Tibial artery (tissue), 4 donors: Measurements from ENCODE around the gene ADAMTS17.

ENCODE experiments used
- DNase-seq, 2 donors: peaks; one replicate each; pipeline ENCODE4 v3.0.0-alpha.2; 2019
- H3K27ac ChIP-seq, 2 donors: fragments of 200-600 bp; sonication (generic) in 1 of 2; 1 replicate in 1 of 2; 2 replicates in 1 of 2; pipeline ENCODE4 v1.5.1; 2018 to 2019; ENCODE audit warnings: mild to moderate bottlenecking in 1 of 2
- H3K27me3 ChIP-seq, 2 donors: fragments of 200-600 bp; sonication (generic) in 1 of 2; one replicate each; pipeline versions ENCODE4 v1.5.1 to v1.6.0; 2016 to 2019
- H3K36me3 ChIP-seq, 3 donors: fragments of 200-600 bp; sonication (generic) in 2 of 3; one replicate each; pipeline ENCODE4 v1.5.1; 2016 to 2019; ENCODE audit warnings: mild to moderate bottlenecking in 2 of 3
- H3K4me1 ChIP-seq, 4 donors: fragments of 200-600 bp; sonication (generic) in 2 of 4; 1 replicate in 3 of 4; 2 replicates in 1 of 4; pipeline ENCODE4 v1.5.1; 2016 to 2019
- H3K4me3 ChIP-seq, 2 donors: fragments of 200-600 bp; sonication (generic) in 1 of 2; 1 replicate in 1 of 2; 2 replicates in 1 of 2; pipeline ENCODE4 v1.5.1; 2018 to 2019; ENCODE audit warnings: mild to moderate bottlenecking in 2 of 2
- H3K9me3 ChIP-seq, 3 donors: fragments of 200-600 bp; sonication (generic) in 1 of 3; one replicate each; pipeline ENCODE4 v1.5.1; 2016 to 2019
- intact Hi-C: fragments of 100-400 bp; cut with DNase I; formaldehyde crosslinking; loops from one replicate; pipeline ENCODE4 v1.15.0; 2023; ENCODE audit warnings: low total_unique reads
- TF ChIP-seq, protein P1 (sequence below), 2 experiments: fragments of 200-600 bp in 1 of 2; fragments of 450-650 bp in 1 of 2; IDR thresholded peaks; one replicate each; pipeline ENCODE4 v1.5.1; 2017 to 2019; ENCODE audit warnings: antibody characterized with exemption in 2 of 2, mild to moderate bottlenecking in 1 of 2, moderate library complexity in 1 of 2

The ADAMTS17 gene

DNA sequence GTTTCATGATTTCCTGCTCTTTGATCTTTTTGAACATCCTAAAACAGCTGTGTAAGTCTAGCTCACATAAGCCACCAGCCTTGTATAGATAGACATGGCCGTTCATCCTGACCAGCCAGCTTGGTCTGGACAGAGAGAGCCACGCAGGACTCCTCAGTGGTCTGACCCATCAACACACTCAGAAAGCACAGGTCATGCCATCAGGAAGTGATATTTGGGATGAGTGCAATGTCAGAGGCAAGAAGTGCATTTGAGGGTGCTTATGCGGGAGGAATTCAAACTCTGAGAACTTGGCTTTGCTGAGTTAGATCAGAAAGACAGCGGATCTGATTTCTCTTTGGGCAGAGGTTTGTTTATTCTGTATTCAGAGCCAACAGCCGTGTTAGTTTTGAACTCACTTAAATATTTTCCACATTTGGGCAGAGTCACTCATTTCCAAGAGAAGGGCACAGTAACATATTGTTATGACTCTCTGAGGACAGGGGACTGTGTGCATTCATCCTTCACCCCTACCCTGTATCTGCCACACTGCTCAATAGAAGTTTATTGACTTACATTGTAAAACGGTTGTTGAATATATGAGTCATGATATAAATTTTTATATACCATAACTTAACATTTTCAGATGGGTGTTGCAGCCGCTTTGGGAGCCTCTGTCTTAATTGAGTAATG, 383.2 kb downstream of the ADAMTS17 start:
- H3K4me3 ChIP-seq = no peak overlapping the region
- H3K36me3 ChIP-seq = no peaks in the 10 kb centered on the region
- no peak overlapping the region for H3K27ac ChIP-seq
- no peak for DNase-seq
- no peaks in the 10 kb centered on the region for H3K27me3 ChIP-seq
- intact Hi-C loops = no loop called here
- TF ChIP-seq, protein P1, sequence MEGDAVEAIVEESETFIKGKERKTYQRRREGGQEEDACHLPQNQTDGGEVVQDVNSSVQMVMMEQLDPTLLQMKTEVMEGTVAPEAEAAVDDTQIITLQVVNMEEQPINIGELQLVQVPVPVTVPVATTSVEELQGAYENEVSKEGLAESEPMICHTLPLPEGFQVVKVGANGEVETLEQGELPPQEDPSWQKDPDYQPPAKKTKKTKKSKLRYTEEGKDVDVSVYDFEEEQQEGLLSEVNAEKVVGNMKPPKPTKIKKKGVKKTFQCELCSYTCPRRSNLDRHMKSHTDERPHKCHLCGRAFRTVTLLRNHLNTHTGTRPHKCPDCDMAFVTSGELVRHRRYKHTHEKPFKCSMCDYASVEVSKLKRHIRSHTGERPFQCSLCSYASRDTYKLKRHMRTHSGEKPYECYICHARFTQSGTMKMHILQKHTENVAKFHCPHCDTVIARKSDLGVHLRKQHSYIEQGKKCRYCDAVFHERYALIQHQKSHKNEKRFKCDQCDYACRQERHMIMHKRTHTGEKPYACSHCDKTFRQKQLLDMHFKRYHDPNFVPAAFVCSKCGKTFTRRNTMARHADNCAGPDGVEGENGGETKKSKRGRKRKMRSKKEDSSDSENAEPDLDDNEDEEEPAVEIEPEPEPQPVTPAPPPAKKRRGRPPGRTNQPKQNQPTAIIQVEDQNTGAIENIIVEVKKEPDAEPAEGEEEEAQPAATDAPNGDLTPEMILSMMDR (IDR thresholded peaks at IDR 0.05) = no peak
- H3K9me3 ChIP-seq = no peaks in the 10 kb centered on the region
- H3K4me1 ChIP-seq = peaks cover 0 to 6% (median 5%) of the 10 kb centered on the region in 4 donors

DNA sequence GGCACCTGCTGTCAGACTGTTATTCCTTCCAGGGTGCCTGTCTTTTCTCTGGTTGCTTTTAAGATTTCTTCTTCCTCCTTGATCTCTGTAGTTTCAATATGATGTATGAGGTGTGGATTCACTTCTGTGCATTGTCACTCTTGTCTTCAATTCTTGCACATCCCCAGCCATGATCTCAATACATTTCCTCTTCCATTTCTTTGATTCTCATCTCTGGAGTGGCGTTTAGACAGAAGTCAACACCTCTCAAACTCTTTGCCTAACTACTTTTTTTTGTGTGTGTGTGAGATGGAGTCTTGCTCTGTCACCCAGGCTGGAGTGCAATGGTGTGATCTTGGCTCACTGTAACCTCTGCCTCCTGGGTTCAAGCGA, 384.1 kb downstream of the ADAMTS17 start:
- H3K4me1 ChIP-seq = peaks cover 0 to 6% (median 5%) of the 10 kb centered on the region in 4 donors
- H3K27ac ChIP-seq = no peak overlapping the region
- TF ChIP-seq, protein P1 (IDR thresholded peaks at IDR 0.05) = no peak
- no peaks in the 10 kb centered on the region for H3K27me3 ChIP-seq
- H3K9me3 ChIP-seq = peaks cover 0 to 5% (median 0%) of the 10 kb centered on the region in 3 donors
- no peaks in the 10 kb centered on the region for H3K36me3 ChIP-seq
- DNase-seq = no peak
- intact Hi-C loops = no loop called here
- no peak overlapping the region for H3K4me3 ChIP-seq

DNA sequence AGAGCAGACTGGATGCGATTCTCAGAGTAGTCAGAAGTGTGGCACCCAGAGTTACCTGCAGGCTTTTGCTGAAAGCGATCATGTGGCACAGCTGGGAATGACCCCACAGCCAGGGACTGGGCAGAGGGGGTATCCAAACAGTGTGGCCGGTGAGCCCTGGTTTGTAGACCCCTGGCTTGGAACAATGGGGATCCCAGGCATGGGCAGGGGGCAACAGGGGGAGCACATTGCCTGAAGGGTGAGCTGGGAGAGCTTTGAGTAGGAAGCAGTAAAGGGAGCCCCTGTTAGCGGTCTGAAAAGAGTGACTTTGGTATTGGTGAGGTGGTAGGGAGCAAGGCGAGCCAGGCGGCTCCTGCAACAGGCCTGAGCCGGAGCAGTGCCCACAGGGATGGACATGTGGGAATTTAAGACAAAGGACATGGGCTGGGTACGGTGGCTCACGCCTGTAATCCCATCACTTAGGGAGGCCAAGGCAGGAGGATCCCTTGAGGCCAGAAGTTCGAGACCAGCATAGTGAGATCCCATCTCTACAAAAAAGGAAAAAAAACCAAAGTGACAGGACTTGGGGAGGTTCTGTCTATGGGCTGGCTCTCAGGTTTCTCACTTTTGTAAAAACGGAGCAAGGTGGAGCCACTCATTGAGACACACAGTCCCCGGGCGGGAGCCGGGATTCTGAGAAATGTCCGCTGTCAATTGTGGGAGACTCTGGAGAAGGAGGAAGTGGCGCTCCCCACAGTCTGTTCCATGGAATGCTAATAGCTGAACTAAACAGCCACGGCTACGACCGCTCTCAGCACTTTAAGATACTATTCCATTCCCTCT, 384.7 kb downstream of the ADAMTS17 start:
- Histone ChIP-seq H3K36me3 (no peaks in the 10 kb centered on the region), H3K27me3 (no peaks in the 10 kb centered on the region), H3K27ac (no peak overlapping the region), H3K4me3 (no peak overlapping the region), H3K4me1 (peaks cover 0 to 6% (median 5%) of the 10 kb centered on the region in 4 donors), H3K9me3 (peaks cover 0 to 5% (median 0%) of the 10 kb centered on the region in 3 donors)
- DNase-seq = no peak
- intact Hi-C loops = no loop called here
- TF ChIP-seq, protein P1 (IDR thresholded peaks at IDR 0.05) = no peak

DNA sequence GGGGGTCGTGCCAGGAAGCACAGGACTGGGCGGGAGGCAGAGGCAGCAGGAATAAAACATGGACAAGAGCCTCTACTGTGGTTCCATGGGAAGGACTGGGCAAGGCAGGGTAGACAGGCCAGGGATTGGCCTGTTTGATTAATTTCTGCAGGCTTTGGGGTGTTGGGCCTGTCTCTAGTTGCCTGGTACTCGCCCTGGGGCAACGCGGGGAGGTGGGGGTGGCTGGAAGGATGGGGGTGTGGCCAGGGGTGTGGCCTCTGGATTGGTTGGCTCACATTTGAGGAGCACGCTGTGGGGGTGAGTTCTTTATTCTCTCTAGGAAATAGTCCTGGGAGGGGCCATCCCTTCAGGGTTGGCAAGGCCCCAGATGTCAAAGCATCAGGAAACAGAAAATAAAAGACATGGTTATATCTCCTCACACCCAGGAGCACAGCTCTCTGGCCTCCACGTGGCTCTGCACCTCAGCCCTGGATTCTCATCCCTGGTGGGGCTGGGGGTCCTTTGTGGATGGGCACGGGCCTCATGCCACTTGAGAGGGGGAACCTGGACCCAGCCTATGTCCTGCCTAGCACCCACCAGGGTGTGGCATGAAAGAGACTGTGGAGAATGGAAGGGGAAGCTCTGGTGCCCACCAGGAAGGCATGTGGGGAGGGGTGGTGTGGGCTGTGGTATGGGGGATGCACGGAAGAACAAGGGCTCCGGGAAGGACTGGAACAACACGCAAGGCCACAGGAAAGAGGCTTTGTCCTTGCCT, 385.6 kb downstream of the ADAMTS17 start:
- no peaks in the 10 kb centered on the region for H3K36me3 ChIP-seq

DNA sequence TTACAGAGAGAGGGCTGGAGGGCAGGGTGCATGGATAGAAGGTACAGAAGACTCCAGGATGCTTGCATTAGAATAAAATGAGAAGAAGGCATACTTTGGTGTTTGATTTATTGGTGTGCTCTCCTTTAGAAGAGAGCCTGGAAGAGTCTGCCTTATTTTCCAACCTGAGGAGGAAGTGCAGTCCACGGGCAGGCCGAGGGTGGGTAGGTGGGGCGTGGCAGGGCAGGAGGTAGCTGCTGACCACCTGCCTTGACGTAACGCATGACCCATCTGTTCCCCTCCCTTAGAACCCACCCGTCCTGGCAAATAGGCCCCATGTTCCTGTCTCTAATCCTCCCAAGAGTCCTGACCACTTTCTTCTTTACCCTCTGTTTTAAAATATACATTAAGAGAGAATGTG, 386.2 kb downstream of the ADAMTS17 start:
- no peaks in the 10 kb centered on the region for H3K27me3 ChIP-seq
- H3K27ac ChIP-seq = no peak overlapping the region
- H3K36me3 ChIP-seq = no peaks in the 10 kb centered on the region
- TF ChIP-seq, protein P1 (IDR thresholded peaks at IDR 0.05) = no peak
- H3K9me3 ChIP-seq = peaks cover 0 to 5% (median 0%) of the 10 kb centered on the region in 3 donors
- intact Hi-C loops = no loop called here
- peaks cover 0 to 6% (median 5%) of the 10 kb centered on the region in 4 donors for H3K4me1 ChIP-seq
- no peak for DNase-seq
- no peak overlapping the region for H3K4me3 ChIP-seq

More for the DNA sequence above, 385.6 kb downstream of the ADAMTS17 start:
- no peak overlapping the region for H3K27ac ChIP-seq
- no peak overlapping the region for H3K4me3 ChIP-seq
- no peaks in the 10 kb centered on the region for H3K27me3 ChIP-seq
- intact Hi-C loops = no loop called here
- peaks cover 0 to 5% (median 0%) of the 10 kb centered on the region in 3 donors for H3K9me3 ChIP-seq
- H3K4me1 ChIP-seq = peaks cover 0 to 6% (median 5%) of the 10 kb centered on the region in 4 donors
- TF ChIP-seq, protein P1 (IDR thresholded peaks at IDR 0.05) = no peak
- no peak for DNase-seq
